Stomach (tissue), 4 donors: ENCODE data around the gene ZNF761.

Source experiments
- CTCF ChIP-seq, 7 experiments: fragments of 450-650 bp in 4 of 7; fragments of 200-600 bp in 3 of 7; sonication (generic) in 3 of 7; IDR thresholded peaks; one replicate each; pipeline ENCODE4 v1.5.1; 2016 to 2019; ENCODE audit warnings: antibody characterized with exemption in 7 of 7, control low read depth in 2 of 7, mild to moderate bottlenecking in 1 of 7
- EP300 ChIP-seq: sonication (generic); formaldehyde crosslinking; IDR thresholded peaks from one replicate; pipeline ENCODE4 v1.6.1; 2017; ENCODE audit warnings: antibody characterized with exemption
- POLR2AphosphoS5 ChIP-seq, 3 donors: sonication (generic); formaldehyde crosslinking; IDR thresholded peaks; one replicate each; pipeline ENCODE4 v1.6.1; 2016; ENCODE audit warnings: antibody characterized with exemption in 3 of 3

GRCh38 chr19:53461866-53462265 is 30.1 kb downstream of the ZNF761 start:
- TF ChIP-seq CTCF (IDR thresholded peaks at IDR 0.05) = no peak
- no peak for TF ChIP-seq POLR2AphosphoS5 (IDR thresholded peaks at IDR 0.05)
- TF ChIP-seq EP300 = no peak
